Bronchial epithelial cell (primary cell): Measurements from ENCODE around the gene KRIT1. TPM values are rescaled to one million over a fixed set of nuclear protein-coding genes. Genes with fewer than 3 reads are reported as not detected.

Source experiments
- DNase-seq: peaks from one replicate; pipeline ENCODE4 v3.0.0-alpha.2; 2010; ENCODE audit warnings: low read depth
- FAIRE-seq: peaks from 2 replicates; lab custom pipeline; 2011; peaks lifted over from hg19 to GRCh38; lab: Jason Lieb, UNC
- H3K27me3 ChIP-seq: 2 replicates; pipeline ENCODE4 v1.5.1; 2011; ENCODE audit warnings: low read length; ENCODE audit not compliant: control insufficient read depth, insufficient read depth
- H3K36me3 ChIP-seq: 2 replicates; pipeline ENCODE4 v1.5.1; 2011; ENCODE audit warnings: low read length; ENCODE audit not compliant: control insufficient read depth, insufficient read depth
- H3K4me3 ChIP-seq: 2 replicates; pipeline ENCODE4 v1.5.1; 2011; ENCODE audit warnings: mild to moderate bottlenecking, low read depth, low read length, control low read depth
- CTCF ChIP-seq: IDR thresholded peaks from 2 replicates; pipeline ENCODE4 v1.5.1; 2011; ENCODE audit warnings: mild to moderate bottlenecking, moderate library complexity, low read length, control low read depth, inconsistent platforms; ENCODE audit not compliant: insufficient read depth, severe bottlenecking
- total RNA-seq: library from RNA; depleted of rRNA; stranded (reverse); fragments of >200 nt; gene quantifications from 2 replicates; pipeline ENCODE4 v1.2.1, GENCODE V29; 2014

KRIT1 gene
- 26.9 and 35.5 TPM in 2 replicates for total RNA-seq

GRCh38 chr7:92245487-92246359 is at the start of gene KRIT1, which contains the start of gene ANKIB1:
Gene KRIT1 (minus strand): TSS chr7:92245914. CDS start chr7:92242135, 3,779 bp downstream.
Gene ANKIB1 (plus strand): TSS chr7:92245974. CDS start chr7:92294979, 49,005 bp downstream.
- FAIRE-seq = no peak
- DNase-seq = peak; percentile 72

GRCh38 chr7:92295391-92295790 is 49.7 kb upstream of the KRIT1 start:
- TF ChIP-seq CTCF = no peak
- Histone ChIP-seq H3K4me3 (no peak overlapping the region), H3K27me3 (no peaks in the 10 kb centered on the region), H3K36me3 (no peaks in the 10 kb centered on the region)
- no peak for FAIRE-seq
- no peak for DNase-seq

More at GRCh38 chr7:92245487-92246359, at the start of gene KRIT1, which contains the start of gene ANKIB1:
- no peaks in the 10 kb centered on the region for H3K36me3 ChIP-seq
- TF ChIP-seq CTCF = peak; percentile 28
- no peaks in the 10 kb centered on the region for H3K27me3 ChIP-seq
- peak within 1 kb of the TSS; percentile 51 for H3K4me3 ChIP-seq

- FAIRE-seq = no peak
- no peak for DNase-seq
- Histone ChIP-seq H3K27me3 (no peaks in the 10 kb centered on the region), H3K36me3 (no peaks in the 10 kb centered on the region), H3K4me3 (no peak overlapping the region)
- TF ChIP-seq CTCF = no peak
Observed at GRCh38 chr7:92293896-92294590, 48.3 kb upstream of the KRIT1 start.

GRCh38 chr7:92292981-92293380 is 47.3 kb upstream of the KRIT1 start:
- H3K36me3 ChIP-seq = no peaks in the 10 kb centered on the region
- TF ChIP-seq CTCF = no peak
- DNase-seq = no peak
- H3K4me3 ChIP-seq = no peak overlapping the region
- no peak for FAIRE-seq
- H3K27me3 ChIP-seq = no peaks in the 10 kb centered on the region

GRCh38 chr7:92289321-92289720 is 43.6 kb upstream of the KRIT1 start:
- no peak for TF ChIP-seq CTCF
- Histone ChIP-seq H3K27me3 (no peaks in the 10 kb centered on the region), H3K36me3 (no peaks in the 10 kb centered on the region), H3K4me3 (no peak overlapping the region)
- FAIRE-seq = no peak
- DNase-seq = no peak
